T-helper 1 cell treated with Interleukin-12 subunit alpha and Interleukin-12 subunit beta and Interleukin-4 antibody, amounts not matched to agents 30 μg/mL and 1 μg/mL, for 36 hours (primary cell): ENCODE results near the gene AKIRIN2.

ENCODE experiments used
- H3K27ac Mint-ChIP-seq: one replicate; pipeline ENCODE4 v1.8.0; 2021; ENCODE audit warnings: mild to moderate bottlenecking, mixed read lengths
- H3K27me3 Mint-ChIP-seq: one replicate; pipeline ENCODE4 v1.8.0; 2021; ENCODE audit warnings: low read depth, mixed read lengths
- H3K36me3 Mint-ChIP-seq: one replicate; pipeline ENCODE4 v1.8.0; 2021; ENCODE audit warnings: low read depth, mixed read lengths
- H3K4me1 Mint-ChIP-seq: one replicate; pipeline ENCODE4 v1.8.0; 2021; ENCODE audit warnings: low read depth, mixed read lengths
- H3K4me3 Mint-ChIP-seq: one replicate; pipeline ENCODE4 v1.8.0; 2021; ENCODE audit warnings: mild to moderate bottlenecking, moderate library complexity, mixed read lengths
- H3K9me3 Mint-ChIP-seq: one replicate; pipeline ENCODE4 v1.8.0; 2021; ENCODE audit warnings: mixed read lengths

Gene AKIRIN2

GRCh38 chr6:87683890-87684289 lies 18.1 kb downstream of the AKIRIN2 start:
- Mint-ChIP-seq H3K4me1 (peaks cover 19% of the 10 kb centered on the region), H3K36me3 (peaks cover 18% of the 10 kb centered on the region), H3K27ac (no peak overlapping the region), H3K9me3 (no peaks in the 10 kb centered on the region), H3K27me3 (no peaks in the 10 kb centered on the region), H3K4me3 (no peak overlapping the region)

- Mint-ChIP-seq H3K27ac (peak overlapping the region; percentile 45), H3K4me1 (peaks cover 26% of the 10 kb centered on the region), H3K4me3 (no peak overlapping the region)
These were observed 19.7 kb downstream of the AKIRIN2 start for GRCh38 chr6:87682310-87682709.

DNA sequence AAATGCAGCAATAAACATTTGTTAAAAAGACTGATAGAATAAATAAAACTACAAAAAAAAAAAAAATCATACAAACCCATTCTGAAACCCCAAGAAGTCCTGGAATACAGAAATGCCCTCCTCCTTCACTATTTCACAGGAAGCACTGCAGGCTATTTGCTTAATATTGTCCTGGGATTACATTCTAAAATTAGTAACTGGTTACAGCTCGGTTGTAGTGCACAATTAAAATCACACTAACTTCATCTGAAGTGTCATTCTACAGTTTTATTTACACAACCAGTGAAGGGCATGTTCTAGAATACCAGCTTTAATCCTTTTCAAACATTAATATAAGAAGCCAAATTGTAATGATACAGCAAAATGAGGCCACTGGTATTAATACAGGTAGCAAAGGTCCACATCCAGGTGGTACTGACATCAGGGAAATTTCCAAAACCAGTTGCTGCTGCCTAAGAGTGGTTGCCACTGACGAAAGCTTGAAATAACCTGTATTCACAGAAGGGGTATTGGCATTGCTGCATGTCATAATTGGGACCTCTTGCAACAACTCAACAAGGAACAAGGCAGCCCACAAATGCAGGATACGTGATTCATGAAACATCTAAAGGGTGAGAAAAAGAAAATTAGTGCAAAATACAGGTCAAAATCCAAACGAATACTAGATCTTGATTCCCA lies 26.9 kb downstream of the AKIRIN2 start:
- H3K27me3 Mint-ChIP-seq: no peaks in the 10 kb centered on the region
- peaks cover 22% of the 10 kb centered on the region for H3K4me1 Mint-ChIP-seq
- H3K27ac Mint-ChIP-seq: no peak overlapping the region
- H3K4me3 Mint-ChIP-seq: no peak overlapping the region
- H3K36me3 Mint-ChIP-seq: peaks cover 44% of the 10 kb centered on the region
- no peaks in the 10 kb centered on the region for H3K9me3 Mint-ChIP-seq

More at GRCh38 chr6:87682310-87682709, 19.7 kb downstream of the AKIRIN2 start:
- Mint-ChIP-seq H3K9me3 (no peaks in the 10 kb centered on the region), H3K36me3 (peaks cover 24% of the 10 kb centered on the region), H3K27me3 (no peaks in the 10 kb centered on the region)

DNA sequence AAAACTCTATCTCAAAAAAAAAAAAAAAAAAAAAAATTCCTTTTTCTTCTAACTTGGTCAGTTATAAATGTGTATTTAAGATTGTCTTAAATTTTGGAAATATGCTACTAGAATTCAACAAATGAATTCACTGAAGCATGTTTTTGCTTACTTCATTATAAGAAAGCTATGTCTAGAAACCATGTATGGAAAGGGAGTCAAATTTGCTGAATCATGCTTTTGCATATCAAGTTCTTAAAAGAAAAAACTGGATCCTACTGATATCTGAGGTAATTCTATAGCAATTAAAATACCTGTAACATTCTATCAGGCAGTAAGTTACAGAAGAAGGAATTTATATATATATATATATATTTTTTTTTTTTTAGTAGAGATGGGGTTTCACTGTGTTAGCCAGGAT lies 27.7 kb downstream of the AKIRIN2 start:
- Mint-ChIP-seq H3K27me3 (no peaks in the 10 kb centered on the region), H3K4me3 (no peak overlapping the region), H3K27ac (no peak overlapping the region), H3K36me3 (peaks cover 45% of the 10 kb centered on the region), H3K4me1 (peaks cover 19% of the 10 kb centered on the region), H3K9me3 (no peaks in the 10 kb centered on the region)

DNA sequence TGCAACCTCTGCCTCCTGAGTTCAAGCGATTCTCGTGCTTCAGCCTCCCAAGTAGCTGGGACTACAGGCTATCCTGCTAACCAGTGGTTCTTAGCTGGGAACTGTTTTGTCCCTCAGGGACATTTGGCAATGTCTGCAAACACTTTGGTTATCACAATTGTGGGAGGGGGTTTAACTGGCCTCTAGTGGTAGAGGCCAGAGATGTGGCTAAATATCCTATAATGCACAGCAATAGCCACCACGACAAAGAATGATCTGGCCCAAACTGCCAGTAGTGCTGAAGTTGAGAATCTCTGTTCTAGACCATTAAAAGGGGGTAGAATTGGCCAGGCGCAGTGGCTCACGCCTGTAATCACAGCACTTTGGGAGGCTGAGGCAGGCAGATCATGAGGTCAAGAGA lies 28.8 kb downstream of the AKIRIN2 start:
- Mint-ChIP-seq H3K36me3 (peaks cover 46% of the 10 kb centered on the region), H3K27me3 (no peaks in the 10 kb centered on the region)

GRCh38 chr6:87672641-87673040 lies 29.4 kb downstream of the AKIRIN2 start:
- no peaks in the 10 kb centered on the region for H3K9me3 Mint-ChIP-seq
- H3K4me1 Mint-ChIP-seq: peaks cover 13% of the 10 kb centered on the region
- peaks cover 45% of the 10 kb centered on the region for H3K36me3 Mint-ChIP-seq
- H3K4me3 Mint-ChIP-seq: no peak overlapping the region
- no peaks in the 10 kb centered on the region for H3K27me3 Mint-ChIP-seq
- no peak overlapping the region for H3K27ac Mint-ChIP-seq

More for the DNA sequence above, 28.8 kb downstream of the AKIRIN2 start:
- Mint-ChIP-seq H3K27ac (no peak overlapping the region), H3K4me1 (peaks cover 17% of the 10 kb centered on the region), H3K4me3 (no peak overlapping the region), H3K9me3 (no peaks in the 10 kb centered on the region)

- H3K27me3 Mint-ChIP-seq: no peaks in the 10 kb centered on the region
- H3K4me1 Mint-ChIP-seq: peaks cover 10% of the 10 kb centered on the region
- H3K27ac Mint-ChIP-seq: no peak overlapping the region
- H3K4me3 Mint-ChIP-seq: no peak overlapping the region
- no peaks in the 10 kb centered on the region for H3K9me3 Mint-ChIP-seq
- peaks cover 45% of the 10 kb centered on the region for H3K36me3 Mint-ChIP-seq
These were observed 30.4 kb downstream of the AKIRIN2 start for GRCh38 chr6:87671555-87672029.

DNA sequence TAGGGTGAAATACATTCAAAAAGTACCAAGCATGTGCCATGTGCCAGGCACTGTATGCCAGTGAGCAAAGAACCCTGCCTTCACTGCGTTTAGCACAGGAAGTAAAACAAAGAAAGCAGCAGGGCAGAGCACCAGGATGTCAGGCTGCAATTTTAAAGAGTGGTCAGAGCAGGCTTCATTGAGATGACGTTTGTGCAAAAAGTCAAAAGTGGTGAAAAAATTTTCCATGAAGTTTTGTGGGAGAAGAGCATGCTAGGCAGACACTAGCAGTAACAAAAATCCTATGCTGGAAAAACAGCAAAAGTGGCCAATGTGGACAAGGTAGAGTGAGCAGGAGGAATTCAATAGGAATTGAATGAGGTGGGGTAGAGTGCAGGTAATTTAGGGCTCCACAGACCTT lies 31.3 kb downstream of the AKIRIN2 start:
- Mint-ChIP-seq H3K4me1 (peaks cover 10% of the 10 kb centered on the region), H3K27ac (peak overlapping the region; percentile 68), H3K27me3 (no peaks in the 10 kb centered on the region), H3K4me3 (no peak overlapping the region), H3K36me3 (peaks cover 40% of the 10 kb centered on the region), H3K9me3 (no peaks in the 10 kb centered on the region)

DNA sequence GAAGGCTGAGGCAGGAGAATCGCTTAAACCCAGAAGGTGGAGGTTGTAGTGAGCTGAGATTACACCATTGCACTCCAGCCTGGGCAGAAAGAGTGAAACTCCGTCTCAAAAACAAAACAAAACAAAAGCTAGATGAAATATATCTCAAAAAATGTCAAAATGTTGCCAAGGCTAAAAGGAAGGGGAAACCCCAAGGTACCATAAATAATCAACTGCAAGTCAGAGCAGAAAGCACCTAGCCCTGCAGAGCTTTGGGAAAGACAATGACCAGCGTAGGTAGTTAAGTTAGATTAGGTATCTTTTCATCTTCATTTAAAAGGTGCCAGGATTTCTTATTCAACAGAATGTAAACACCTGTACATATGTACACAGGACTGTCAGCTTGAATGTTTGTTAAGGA lies 33.0 kb downstream of the AKIRIN2 start:
- Mint-ChIP-seq H3K27ac (no peak overlapping the region), H3K4me3 (no peak overlapping the region), H3K27me3 (no peaks in the 10 kb centered on the region), H3K4me1 (peaks cover 10% of the 10 kb centered on the region), H3K9me3 (no peaks in the 10 kb centered on the region), H3K36me3 (peaks cover 28% of the 10 kb centered on the region)

- no peaks in the 10 kb centered on the region for H3K27me3 Mint-ChIP-seq
- peaks cover 32% of the 10 kb centered on the region for H3K36me3 Mint-ChIP-seq
- H3K4me3 Mint-ChIP-seq: no peak overlapping the region
- no peak overlapping the region for H3K27ac Mint-ChIP-seq
- H3K9me3 Mint-ChIP-seq: no peaks in the 10 kb centered on the region
- peaks cover 10% of the 10 kb centered on the region for H3K4me1 Mint-ChIP-seq
These were observed 34.0 kb downstream of the AKIRIN2 start for GRCh38 chr6:87668013-87668412.

DNA sequence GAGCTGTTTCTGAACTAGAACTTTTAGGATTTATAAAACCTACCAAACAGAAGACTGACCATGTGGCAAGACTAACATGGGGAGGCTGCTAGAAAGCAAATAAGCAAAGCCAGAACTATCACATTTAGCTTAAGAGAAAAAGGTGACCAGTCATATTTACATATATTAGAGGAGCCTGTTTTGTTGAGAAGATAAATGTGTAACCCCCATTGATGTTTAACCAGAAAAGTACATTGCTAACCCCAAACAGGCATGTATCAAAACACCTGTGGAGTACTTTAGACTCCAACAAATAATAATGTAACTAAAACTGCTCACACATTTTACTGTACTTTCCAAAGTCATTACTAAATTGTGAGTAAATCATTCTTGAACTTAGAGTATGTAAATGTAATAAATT lies 35.0 kb downstream of the AKIRIN2 start:
- Mint-ChIP-seq H3K36me3 (peaks cover 32% of the 10 kb centered on the region), H3K9me3 (no peaks in the 10 kb centered on the region), H3K27ac (no peak overlapping the region), H3K27me3 (no peaks in the 10 kb centered on the region), H3K4me1 (peaks cover 10% of the 10 kb centered on the region), H3K4me3 (no peak overlapping the region)

GRCh38 chr6:87664921-87665485 lies 37.0 kb downstream of the AKIRIN2 start:
- H3K4me3 Mint-ChIP-seq: no peak overlapping the region
- H3K4me1 Mint-ChIP-seq: no peaks in the 10 kb centered on the region
- no peak overlapping the region for H3K27ac Mint-ChIP-seq
- peaks cover 28% of the 10 kb centered on the region for H3K36me3 Mint-ChIP-seq
- no peaks in the 10 kb centered on the region for H3K9me3 Mint-ChIP-seq
- H3K27me3 Mint-ChIP-seq: no peaks in the 10 kb centered on the region

DNA sequence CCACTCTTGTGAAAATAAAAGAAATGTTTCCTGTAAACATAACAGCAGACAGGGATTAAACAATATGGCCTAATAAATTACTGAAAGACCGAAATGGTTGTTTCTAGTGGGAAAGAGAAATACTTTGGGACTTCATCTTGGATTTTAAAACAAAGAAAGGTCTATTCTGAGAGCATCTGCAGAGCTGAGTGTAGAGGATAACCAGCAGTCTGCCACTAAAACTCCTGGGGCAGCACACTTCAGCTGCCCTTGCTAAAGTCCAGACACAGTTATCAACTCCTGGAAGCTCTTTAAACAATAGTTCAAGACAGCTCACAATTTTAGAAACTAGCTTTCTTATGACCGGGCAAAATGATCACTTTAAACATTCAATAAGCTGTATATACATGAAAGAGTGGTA lies 38.6 kb downstream of the AKIRIN2 start:
- Mint-ChIP-seq H3K27me3 (no peaks in the 10 kb centered on the region), H3K9me3 (no peaks in the 10 kb centered on the region), H3K4me3 (no peak overlapping the region), H3K4me1 (no peaks in the 10 kb centered on the region), H3K36me3 (peaks cover 31% of the 10 kb centered on the region), H3K27ac (no peak overlapping the region)

DNA sequence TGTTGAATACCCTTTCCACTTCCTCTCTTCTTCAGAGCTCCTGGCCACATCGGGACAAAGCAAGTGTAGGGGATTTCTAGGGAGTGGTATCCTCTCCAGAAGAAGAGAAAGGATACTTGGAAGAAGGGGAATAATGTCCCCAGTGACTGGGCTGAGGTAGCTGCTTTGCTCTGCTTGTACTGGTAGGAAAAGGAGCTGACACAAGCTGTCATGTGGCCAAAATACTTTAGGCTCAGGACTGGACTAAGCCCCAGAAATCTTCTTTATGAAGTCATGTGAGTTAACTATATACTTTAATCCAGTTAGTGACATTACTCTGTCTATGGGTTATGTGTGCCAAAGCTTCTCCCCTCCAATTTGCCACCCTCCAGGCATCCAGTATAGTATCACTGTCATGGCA lies 40.5 kb downstream of the AKIRIN2 start:
- Mint-ChIP-seq H3K4me1 (peaks cover 11% of the 10 kb centered on the region), H3K27ac (no peak overlapping the region), H3K36me3 (peaks cover 35% of the 10 kb centered on the region), H3K4me3 (no peak overlapping the region), H3K27me3 (no peaks in the 10 kb centered on the region), H3K9me3 (no peaks in the 10 kb centered on the region)

DNA sequence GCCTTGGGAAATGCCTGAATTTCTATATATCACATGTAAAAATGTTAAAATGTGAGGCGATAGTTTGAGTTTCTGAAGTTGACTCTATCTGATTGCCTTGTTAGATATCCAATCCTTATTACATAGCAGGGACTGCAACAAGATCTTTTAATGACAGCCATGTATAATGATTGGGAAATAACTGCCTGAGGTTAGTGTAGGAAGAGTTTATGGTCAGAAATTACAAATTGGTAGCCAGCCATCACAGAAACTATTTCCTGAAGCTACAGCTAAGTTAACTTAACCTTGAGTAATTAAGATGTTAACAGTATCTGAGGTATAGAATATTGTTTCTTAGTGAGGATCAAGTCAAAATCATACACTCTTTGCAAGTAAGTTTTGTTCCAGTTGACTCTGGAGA lies 41.0 kb downstream of the AKIRIN2 start:
- H3K27me3 Mint-ChIP-seq: no peaks in the 10 kb centered on the region
- no peaks in the 10 kb centered on the region for H3K9me3 Mint-ChIP-seq
- H3K36me3 Mint-ChIP-seq: peaks cover 34% of the 10 kb centered on the region
- H3K4me3 Mint-ChIP-seq: no peak overlapping the region
- no peak overlapping the region for H3K27ac Mint-ChIP-seq
- H3K4me1 Mint-ChIP-seq: peaks cover 11% of the 10 kb centered on the region
